GM12878 (cell line): ENCODE data around the gene CHIT1. TPM values are rescaled to one million over a fixed set of nuclear protein-coding genes. Genes with fewer than 3 reads are reported as not detected.

Source experiments
- ATAC-seq: fragments of 200-7000 bp; cut with Tn5 transposase; 3 replicates; pipeline ENCODE4 v1.9.1; 2020; ENCODE audit warnings: mild to moderate bottlenecking, moderate library complexity
- BruUV-seq: library from RNA; stranded (reverse); fragments of 400-500 nt; replicated peaks from 2 replicates; lab custom pipeline; 2021; lab: Mats Ljungman, UMichigan
- CTCF ChIA-PET: fragments of 300-600 bp; sonication (Branson Sonifier 250); formaldehyde crosslinking; extraction: SDS; loops from one replicate; lab custom pipeline; 2021; ENCODE audit warnings: inconsistent platforms; lab: Yijun Ruan, JAX
- POLR2A ChIA-PET: fragments of 350-600 bp; formaldehyde crosslinking; extraction: SDS; loops from one replicate; lab custom pipeline; 2021; ENCODE audit warnings: inconsistent platforms; lab: Charles Lee
- RAD21 ChIA-PET: fragments of 300-600 bp; sonication (Branson Sonifier 250); formaldehyde crosslinking; loops from one replicate; lab custom pipeline; 2023; ENCODE audit warnings: antibody characterized with exemption; ENCODE audit not compliant: unreplicated experiment; lab: Charles Lee
- SMC1A ChIA-PET: fragments of 300-600 bp; sonication (Branson Sonifier 250); formaldehyde crosslinking; loops from one replicate; lab custom pipeline; 2023; ENCODE audit not compliant: unreplicated experiment, uncharacterized antibody; lab: Charles Lee
- DNase-seq: peaks from one replicate; pipeline ENCODE4 v3.0.0-alpha.2; 2011; ENCODE audit warnings: low read depth, low spot score
- FAIRE-seq: peaks from 3 replicates; lab custom pipeline; 2011; peaks lifted over from hg19 to GRCh38; lab: Jason Lieb, UNC
- H2AFZ ChIP-seq: 2 replicates; pipeline ENCODE4 v1.6.0; 2011; ENCODE audit warnings: low read depth, low read length, control low read depth; ENCODE audit not compliant: control insufficient read depth
- H3K27ac ChIP-seq: 2 replicates; pipeline ENCODE4 v1.5.1; 2011; ENCODE audit warnings: control low read depth; ENCODE audit not compliant: control insufficient read depth, insufficient read depth
- H3K27me3 ChIP-seq, 2 experiments: replicated peaks in 1 of 2; 2 replicates each; pipeline versions ENCODE4 v1.6.0 to v1.6.1; 2011; ENCODE audit warnings: low read length in 1 of 2; ENCODE audit not compliant: control insufficient read depth in 2 of 2, insufficient read depth in 2 of 2
- H3K36me3 ChIP-seq, 2 experiments: 2 replicates each; pipeline ENCODE4 v1.5.1; 2011; ENCODE audit warnings: low read length in 1 of 2; ENCODE audit not compliant: control insufficient read depth in 2 of 2, insufficient read depth in 2 of 2
- H3K4me1 ChIP-seq: 2 replicates; pipeline ENCODE4 v1.6.1; 2011; ENCODE audit warnings: mild to moderate bottlenecking, low read length, moderate library complexity, mixed read lengths; ENCODE audit not compliant: control insufficient read depth, insufficient read depth
- H3K4me2 ChIP-seq: 2 replicates; pipeline ENCODE4 v1.6.0; 2011; ENCODE audit warnings: control low read depth; ENCODE audit not compliant: control insufficient read depth, insufficient read depth
- H3K4me3 ChIP-seq: fragments of 200-600 bp; sonication (generic); 2 replicates; pipeline ENCODE4 v1.5.1; 2016
- H3K79me2 ChIP-seq: 2 replicates; pipeline ENCODE4 v1.6.0; 2011; ENCODE audit warnings: low read length; ENCODE audit not compliant: control insufficient read depth, insufficient read depth
- H3K9ac ChIP-seq: 2 replicates; pipeline ENCODE4 v1.8.0; 2011; ENCODE audit warnings: low read length, control low read depth, mixed read lengths; ENCODE audit not compliant: control insufficient read depth, insufficient read depth
- H3K9me3 ChIP-seq: replicated peaks from 3 replicates; pipeline ENCODE4 v1.5.1; 2011; ENCODE audit warnings: mild to moderate bottlenecking, low read length; ENCODE audit not compliant: control insufficient read depth, insufficient read depth
- H4K20me1 ChIP-seq: 2 replicates; pipeline ENCODE4 v1.6.0; 2011; ENCODE audit not compliant: control insufficient read depth, insufficient read depth
- ATF7 ChIP-seq: fragments of 450-650 bp; IDR thresholded peaks from 2 replicates; pipeline ENCODE4 v1.6.1; 2016; ENCODE audit warnings: low read depth, mild to moderate bottlenecking
- CREM ChIP-seq: IDR thresholded peaks from 2 replicates; pipeline ENCODE4 v1.6.1; 2014; ENCODE audit warnings: antibody characterized with exemption, low read depth
- ESRRA ChIP-seq: IDR thresholded peaks from 2 replicates; pipeline ENCODE4 v1.6.1; 2012; ENCODE audit warnings: mild to moderate bottlenecking, low read length, improper control_type of control experiment
- HDAC6 ChIP-seq: fragments of 200-600 bp; sonication (generic); IDR thresholded peaks from one replicate; pipeline ENCODE4 v1.8.0; 2017; ENCODE audit warnings: antibody characterized with exemption; ENCODE audit not compliant: unreplicated experiment
- NFXL1 ChIP-seq: fragments of 450-650 bp; IDR thresholded peaks from 2 replicates; pipeline ENCODE4 v1.6.1; 2017; ENCODE audit warnings: antibody characterized with exemption, mild to moderate bottlenecking, borderline replicate concordance
- POLR2AphosphoS5 ChIP-seq: IDR thresholded peaks from 2 replicates; pipeline ENCODE4 v1.6.1; 2011; ENCODE audit warnings: mild to moderate bottlenecking, low read length, inconsistent platforms
- RCOR1 ChIP-seq: conservative IDR thresholded peaks from 2 replicates; pipeline ENCODE4 v1.6.1; 2012; ENCODE audit warnings: low read depth, low read length, improper control_type of control experiment
- RUNX3 ChIP-seq: IDR thresholded peaks from 2 replicates; pipeline ENCODE4 v1.6.1; 2012; ENCODE audit warnings: low read length, inconsistent platforms
- SUZ12 ChIP-seq: fragments of 200-600 bp; sonication (generic); IDR thresholded peaks from one replicate; pipeline ENCODE4 v1.6.1; 2018; ENCODE audit warnings: antibody characterized with exemption, mild to moderate bottlenecking; ENCODE audit not compliant: unreplicated experiment
- ZNF24 ChIP-seq: fragments of 450-650 bp; IDR thresholded peaks from 2 replicates; pipeline ENCODE4 v1.6.1; 2017; ENCODE audit warnings: antibody characterized with exemption, mild to moderate bottlenecking
- ZNF274 ChIP-seq: IDR thresholded peaks from one replicate; pipeline ENCODE4 v1.8.0; 2011; ENCODE audit not compliant: insufficient read length, insufficient read depth
- ZZZ3 ChIP-seq: IDR thresholded peaks from 2 replicates; pipeline ENCODE4 v1.6.1; 2011; ENCODE audit warnings: low read depth; ENCODE audit not compliant: control insufficient read depth, insufficient read length
- WGBS: methylation state at CpG from one replicate; pipeline ENCODE4 v1.1.6; 2016; ENCODE audit warnings: low lambda C conversion rate; ENCODE audit not compliant: insufficient replicate concordance, insufficient coverage; ENCODE audit errors: missing lambda C conversion rate; 5-methylcytosine and 5-hydroxymethylcytosine counted together
- in situ Hi-C: fragments of 300-500 bp; cut with MboI; formaldehyde crosslinking; loops from 9 replicates; pipeline ENCODE4 v1.14.3; 2018; ENCODE audit warnings: mixed read lengths
- intact Hi-C: fragments of 100-400 bp; cut with micrococcal nuclease; formaldehyde crosslinking; loops from one replicate; pipeline ENCODE4 v1.14.2; 2022; ENCODE audit not compliant: unreplicated experiment
- polyA plus RNA-seq, 11 experiments: library from polyadenylated mRNA; depleted of rRNA in 4 of 11; unstranded in 6 of 11; stranded (reverse) in 5 of 11; fragments of >200 nt; fragmentation: Nextera tagmentation in 4 of 11; fragmentation: Illumina TruSeq in 1 of 11; extraction: Ambion mirVana in 4 of 11; extraction: Trizol in 1 of 11; gene quantifications; 1 replicate in 1 of 11; 2 replicates in 10 of 11; pipeline versions ENCODE4 v1.2.1 to v1.2.3, GENCODE V29; 2011 to 2016; ENCODE audit warnings: inconsistent platforms in 2 of 11, missing spikeins in 2 of 11, low read depth in 1 of 11
- total RNA-seq, 4 experiments: library from RNA; depleted of rRNA in 3 of 4; stranded (reverse); fragments of >200 nt in 3 of 4; fragmentation: Illumina TruSeq in 1 of 4; extraction: Trizol in 1 of 4; gene quantifications; 2 replicates each; pipeline versions ENCODE4 v1.2.1 to v1.2.3, GENCODE V29; 2013 to 2021
- TF ChIP-seq, protein P1 (sequence below): IDR thresholded peaks from 2 replicates; pipeline ENCODE4 v1.6.1; 2012; ENCODE audit warnings: low read depth, low read length, improper control_type of control experiment
- TF ChIP-seq, protein P2 (sequence below): fragments of 150-350 bp; IDR thresholded peaks from 2 replicates; pipeline ENCODE4 v1.6.1; 2014; ENCODE audit warnings: mild to moderate bottlenecking, low read depth, low read length
- TF ChIP-seq, protein P3 (sequence below): fragments of 450-650 bp; formaldehyde crosslinking; IDR thresholded peaks from 2 replicates; pipeline ENCODE4 v1.4.0; 2020; ENCODE audit warnings: mild to moderate bottlenecking, moderate library complexity

Gene CHIT1
- total and polyA plus RNA-seq, 10 of the 15 experiments (the other 5 are each of a cell fraction or from before 2014, with no cell fraction given) = 0.02 to 2.1 (median 0.76) TPM

DNA sequence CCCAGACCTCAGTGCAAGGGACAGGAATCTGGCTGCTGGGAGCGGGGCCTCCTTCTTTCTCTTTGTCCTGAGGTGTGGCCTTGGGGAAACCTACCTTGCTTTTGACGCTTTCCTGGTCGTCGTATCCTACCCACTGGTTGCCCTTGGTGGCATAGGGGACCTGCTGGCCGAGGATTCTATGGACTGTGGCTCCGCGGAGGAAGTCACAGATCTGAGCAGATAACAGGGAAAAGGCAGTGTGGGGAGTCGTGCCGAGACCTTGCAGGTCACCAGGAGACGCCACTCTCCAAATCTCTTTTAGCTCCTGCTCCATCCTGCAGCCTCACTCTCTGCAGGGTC lies 49.8 kb downstream of the CHIT1 start:
- in situ Hi-C loops (no loop called here), intact Hi-C loops (no loop called here)
- Histone ChIP-seq H3K4me1 (0 out of 2 replicates have a peak, but pooled peaks cover 2% of the 10 kb centered on the region), H3K27me3 (no peaks in the 10 kb centered on the region; a peak in 2 of 4 replicates), H3K79me2 (no peaks in the 10 kb centered on the region), H2AFZ (no peak overlapping the region), H3K4me3 (no peak overlapping the region), H3K9ac (no peak overlapping the region), H3K4me2 (no peak overlapping the region), H3K27ac (no peak overlapping the region), H3K9me3 (no peaks in the 10 kb centered on the region), H4K20me1 (no peaks in the 10 kb centered on the region), H3K36me3 (no peaks in the 10 kb centered on the region)
- FAIRE-seq (no peak), DNase-seq (no peak), ATAC-seq (no peak)
- ChIA-PET CTCF (no interaction called here), SMC1A (no interaction called here), RAD21 (no interaction called here), POLR2A (no interaction called here)
- BruUV-seq = no TSS peak
- TF ChIP-seq POLR2AphosphoS5 = no peak
- TF ChIP-seq ESRRA = no peak
- TF ChIP-seq, protein P1, sequence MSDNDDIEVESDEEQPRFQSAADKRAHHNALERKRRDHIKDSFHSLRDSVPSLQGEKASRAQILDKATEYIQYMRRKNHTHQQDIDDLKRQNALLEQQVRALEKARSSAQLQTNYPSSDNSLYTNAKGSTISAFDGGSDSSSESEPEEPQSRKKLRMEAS = no peak
- TF ChIP-seq ZZZ3 = no peak
- no peak for TF ChIP-seq ZNF24
- no peak for TF ChIP-seq NFXL1
- TF ChIP-seq HDAC6 = no peak
- no peak for TF ChIP-seq SUZ12
- TF ChIP-seq RUNX3 = no peak
- TF ChIP-seq CREM = no peak
- no peak for TF ChIP-seq ZNF274
- TF ChIP-seq, protein P2, sequence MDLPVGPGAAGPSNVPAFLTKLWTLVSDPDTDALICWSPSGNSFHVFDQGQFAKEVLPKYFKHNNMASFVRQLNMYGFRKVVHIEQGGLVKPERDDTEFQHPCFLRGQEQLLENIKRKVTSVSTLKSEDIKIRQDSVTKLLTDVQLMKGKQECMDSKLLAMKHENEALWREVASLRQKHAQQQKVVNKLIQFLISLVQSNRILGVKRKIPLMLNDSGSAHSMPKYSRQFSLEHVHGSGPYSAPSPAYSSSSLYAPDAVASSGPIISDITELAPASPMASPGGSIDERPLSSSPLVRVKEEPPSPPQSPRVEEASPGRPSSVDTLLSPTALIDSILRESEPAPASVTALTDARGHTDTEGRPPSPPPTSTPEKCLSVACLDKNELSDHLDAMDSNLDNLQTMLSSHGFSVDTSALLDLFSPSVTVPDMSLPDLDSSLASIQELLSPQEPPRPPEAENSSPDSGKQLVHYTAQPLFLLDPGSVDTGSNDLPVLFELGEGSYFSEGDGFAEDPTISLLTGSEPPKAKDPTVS = no peak
- TF ChIP-seq RCOR1 = no peak
- no peak for TF ChIP-seq ATF7
- TF ChIP-seq, protein P3, sequence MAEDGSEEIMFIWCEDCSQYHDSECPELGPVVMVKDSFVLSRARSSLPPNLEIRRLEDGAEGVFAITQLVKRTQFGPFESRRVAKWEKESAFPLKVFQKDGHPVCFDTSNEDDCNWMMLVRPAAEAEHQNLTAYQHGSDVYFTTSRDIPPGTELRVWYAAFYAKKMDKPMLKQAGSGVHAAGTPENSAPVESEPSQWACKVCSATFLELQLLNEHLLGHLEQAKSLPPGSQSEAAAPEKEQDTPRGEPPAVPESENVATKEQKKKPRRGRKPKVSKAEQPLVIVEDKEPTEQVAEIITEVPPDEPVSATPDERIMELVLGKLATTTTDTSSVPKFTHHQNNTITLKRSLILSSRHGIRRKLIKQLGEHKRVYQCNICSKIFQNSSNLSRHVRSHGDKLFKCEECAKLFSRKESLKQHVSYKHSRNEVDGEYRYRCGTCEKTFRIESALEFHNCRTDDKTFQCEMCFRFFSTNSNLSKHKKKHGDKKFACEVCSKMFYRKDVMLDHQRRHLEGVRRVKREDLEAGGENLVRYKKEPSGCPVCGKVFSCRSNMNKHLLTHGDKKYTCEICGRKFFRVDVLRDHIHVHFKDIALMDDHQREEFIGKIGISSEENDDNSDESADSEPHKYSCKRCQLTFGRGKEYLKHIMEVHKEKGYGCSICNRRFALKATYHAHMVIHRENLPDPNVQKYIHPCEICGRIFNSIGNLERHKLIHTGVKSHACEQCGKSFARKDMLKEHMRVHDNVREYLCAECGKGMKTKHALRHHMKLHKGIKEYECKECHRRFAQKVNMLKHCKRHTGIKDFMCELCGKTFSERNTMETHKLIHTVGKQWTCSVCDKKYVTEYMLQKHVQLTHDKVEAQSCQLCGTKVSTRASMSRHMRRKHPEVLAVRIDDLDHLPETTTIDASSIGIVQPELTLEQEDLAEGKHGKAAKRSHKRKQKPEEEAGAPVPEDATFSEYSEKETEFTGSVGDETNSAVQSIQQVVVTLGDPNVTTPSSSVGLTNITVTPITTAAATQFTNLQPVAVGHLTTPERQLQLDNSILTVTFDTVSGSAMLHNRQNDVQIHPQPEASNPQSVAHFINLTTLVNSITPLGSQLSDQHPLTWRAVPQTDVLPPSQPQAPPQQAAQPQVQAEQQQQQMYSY (CRISPR knock-in tag) = no peak
- 63% methylated on average over 9 of the region's 10 CpGs for WGBS
